Inferior parietal cortex (tissue), 1 donor: ENCODE data around the gene CMIP.
"Not testable (repeated sequence)": the region's sequence is repeated elsewhere in the genome, so short reads cannot be mapped to it uniquely, and the experiment has no call there.

ENCODE experiments used
- DNase-seq: peaks from one replicate; pipeline ENCODE4 v3.0.0-alpha.2; 2016; ENCODE audit errors: extremely low spot score

Gene CMIP

DNA sequence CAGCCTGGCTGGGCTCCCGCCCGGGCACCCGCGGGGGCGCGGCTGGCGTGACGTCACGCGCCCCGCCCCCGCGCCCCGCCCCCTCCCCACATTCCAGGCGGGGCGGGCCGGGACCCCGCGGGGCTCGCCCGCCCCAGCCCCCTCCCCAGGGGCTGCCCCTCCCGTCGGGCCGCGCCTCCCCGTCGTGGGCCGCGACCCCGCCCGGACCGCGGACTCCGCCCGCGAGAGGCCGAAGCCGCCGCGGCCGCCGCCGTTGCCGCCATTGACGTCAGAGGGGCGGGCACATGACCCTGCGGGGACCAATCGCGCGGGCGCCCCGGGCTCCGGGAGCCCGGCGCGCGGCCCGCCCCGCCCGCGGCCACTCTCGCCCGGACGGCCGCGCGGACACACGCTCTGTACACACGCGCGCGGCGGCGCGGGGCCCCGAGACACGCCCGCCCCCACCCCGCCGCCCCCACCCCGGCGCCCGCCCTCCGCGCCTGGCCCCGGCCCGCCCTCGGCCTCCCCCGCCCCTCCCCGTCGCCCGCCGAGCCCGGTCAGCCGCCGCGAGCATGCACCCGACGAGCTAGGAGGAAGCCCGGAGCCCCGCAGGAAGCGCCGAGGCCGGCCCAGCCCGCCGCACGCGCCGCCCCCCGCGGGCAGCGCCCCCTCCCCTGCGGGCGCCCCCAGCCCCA, at the start of gene CMIP:
TSS of gene CMIP (plus strand) at position 361 of the 674 bp plus-strand sequence.
- peak; percentile 71 for DNase-seq

DNA sequence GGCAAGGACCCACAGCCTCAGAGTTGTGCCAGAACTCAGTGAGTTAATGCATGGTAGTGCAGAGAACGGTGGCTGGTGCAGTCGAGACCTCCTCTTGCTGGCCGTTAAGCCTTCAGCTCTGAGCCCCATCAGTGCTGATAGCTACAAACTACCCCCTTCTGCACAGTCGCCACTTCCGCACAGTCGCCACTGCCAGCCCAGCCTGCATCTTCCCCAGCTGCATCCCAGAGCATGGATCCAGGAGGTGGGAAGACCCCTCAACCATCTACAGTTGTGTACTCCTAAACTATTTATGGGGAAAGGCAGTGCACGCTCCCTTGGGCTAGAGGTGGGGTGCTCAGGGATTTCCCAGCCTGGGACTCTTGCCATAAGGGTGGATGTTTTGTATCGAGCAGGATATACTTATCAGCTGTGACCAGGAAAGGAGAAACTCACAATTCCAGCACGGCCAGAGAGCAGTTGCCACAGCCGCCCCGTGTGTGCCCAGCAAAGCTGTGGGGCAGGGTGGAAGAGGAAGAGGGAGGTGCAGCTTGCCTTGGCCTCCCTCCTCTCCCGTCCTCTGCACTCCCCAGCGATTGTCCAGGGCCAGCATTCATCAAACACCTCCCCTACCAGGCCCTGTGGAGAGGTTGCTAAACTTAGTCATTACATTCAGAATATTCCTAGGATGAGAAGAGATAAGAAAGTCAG, 49.5 kb upstream of the CMIP start:
- no peak for DNase-seq

- DNase-seq: no peak
These were observed 47.3 kb upstream of the CMIP start for GRCh38 chr16:81397058-81397878.

DNA sequence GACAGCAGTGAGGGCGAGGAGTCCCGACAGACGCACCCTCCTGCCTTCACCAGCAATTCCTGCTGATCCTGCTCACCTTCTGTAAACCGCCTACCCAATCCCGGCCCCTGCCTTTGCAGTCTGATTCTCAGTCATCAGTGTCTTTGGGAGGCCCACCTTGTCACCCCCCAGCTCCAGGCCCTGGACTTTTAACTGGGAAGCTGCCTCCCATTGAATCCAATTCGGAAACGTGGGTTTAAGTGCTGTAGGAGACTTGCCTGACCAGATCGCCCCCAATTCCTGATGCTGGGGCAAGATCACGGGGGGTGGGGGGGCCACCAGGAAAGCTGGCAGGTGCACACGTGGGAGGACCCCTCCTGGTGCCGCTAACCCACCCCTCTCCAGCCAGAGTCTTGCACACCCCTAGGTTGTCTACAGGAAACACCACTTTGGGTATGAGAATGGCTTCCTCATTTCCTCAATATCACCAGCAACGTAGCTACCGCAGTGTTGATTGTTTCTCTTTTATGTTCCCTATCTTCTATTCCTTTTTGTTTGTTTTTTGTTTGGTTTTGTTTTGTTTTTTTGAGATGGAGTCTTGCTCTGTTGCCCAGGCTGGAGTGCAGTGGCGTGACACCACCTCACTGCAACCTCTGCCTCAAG, 46.6 kb upstream of the CMIP start:
- no peak for DNase-seq

- DNase-seq: no peak
These were observed 44.7 kb upstream of the CMIP start for GRCh38 chr16:81399909-81400308.

DNA sequence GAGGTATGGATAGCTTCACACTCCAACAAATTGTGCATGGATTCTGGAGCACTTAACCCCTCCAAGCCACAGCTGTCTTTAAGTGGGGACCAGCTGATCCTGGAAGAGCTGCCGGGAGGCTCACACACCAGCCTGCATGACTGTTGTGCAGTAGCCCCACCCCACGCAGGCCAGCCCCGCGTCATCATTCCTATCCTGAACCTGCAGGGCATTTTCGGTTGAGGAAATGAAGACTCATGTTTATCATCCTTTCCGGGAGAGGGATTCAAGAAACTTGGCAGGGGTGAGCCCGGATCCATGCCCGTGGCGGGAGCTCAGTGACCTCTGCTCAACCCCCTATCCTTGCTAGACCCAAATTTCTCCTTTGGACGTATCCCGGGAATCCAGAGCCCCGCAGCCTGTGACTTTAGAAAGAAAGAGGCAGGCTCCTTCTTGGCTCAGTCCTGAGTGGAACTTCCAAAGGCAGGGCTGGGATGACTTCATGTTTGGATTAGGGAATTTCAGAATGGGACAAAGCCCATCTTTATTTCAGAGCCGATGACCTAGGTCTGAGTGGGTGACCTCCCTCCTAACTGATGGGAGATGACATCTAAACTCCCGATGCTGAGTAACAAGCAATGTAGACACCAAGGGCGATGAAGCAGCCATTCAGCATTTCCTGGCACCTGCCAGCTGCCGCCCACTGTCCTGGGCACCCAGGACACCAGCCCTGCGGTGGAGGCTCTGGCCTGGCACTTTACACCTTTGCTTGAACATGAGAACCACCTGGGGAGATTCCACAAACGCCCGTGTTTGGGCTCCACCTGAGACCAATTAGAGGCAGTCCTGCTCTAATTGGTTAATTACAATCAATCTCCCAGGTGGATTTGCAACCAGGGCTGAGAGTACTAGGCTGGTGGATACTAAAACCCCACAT, 43.3 kb upstream of the CMIP start:
- DNase-seq: no peak

GRCh38 chr16:81403208-81403600, 41.4 kb upstream of the CMIP start:
- DNase-seq: no peak

DNA sequence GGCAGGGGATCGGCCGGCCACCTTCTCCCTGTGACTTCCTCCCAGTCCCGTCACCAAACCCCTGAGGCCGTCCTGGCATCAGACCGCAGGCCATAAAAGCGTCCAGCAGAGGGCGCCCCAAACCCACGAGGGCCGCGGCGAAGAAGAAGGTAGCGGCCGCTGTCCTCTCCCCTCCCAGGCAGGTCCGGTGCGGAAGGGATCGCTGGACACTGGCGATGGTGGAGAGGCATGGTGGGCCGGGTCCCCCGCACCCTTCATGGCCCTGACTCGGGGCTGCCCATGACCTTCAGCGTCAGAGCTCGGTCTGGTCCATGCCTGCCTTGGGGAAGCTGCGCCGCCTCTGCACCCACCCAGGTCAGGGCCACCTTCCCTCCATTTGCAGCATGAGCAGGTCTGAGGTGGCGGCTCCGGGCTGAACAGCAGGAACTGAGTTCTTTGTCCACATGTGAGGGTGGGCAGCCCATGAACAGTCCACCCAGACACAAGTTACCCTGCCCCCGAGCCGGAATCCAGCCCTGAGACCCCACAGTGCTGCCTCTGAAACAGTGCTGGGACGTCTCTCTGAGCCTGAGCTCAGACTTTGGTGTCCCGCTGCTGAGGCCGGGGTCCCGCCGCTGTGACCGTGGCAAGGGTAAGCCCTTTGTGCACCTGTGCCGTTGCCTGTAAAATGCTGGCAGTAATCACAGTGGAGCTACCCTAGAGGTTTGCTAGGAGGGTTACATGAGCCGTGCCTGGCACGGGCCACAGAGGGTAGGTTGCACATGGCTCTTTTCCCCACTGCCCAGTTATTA, 40.8 kb upstream of the CMIP start:
- DNase-seq: peak; percentile 84

GRCh38 chr16:81405002-81405401, 39.6 kb upstream of the CMIP start:
- not testable (repeated sequence) for DNase-seq

DNA sequence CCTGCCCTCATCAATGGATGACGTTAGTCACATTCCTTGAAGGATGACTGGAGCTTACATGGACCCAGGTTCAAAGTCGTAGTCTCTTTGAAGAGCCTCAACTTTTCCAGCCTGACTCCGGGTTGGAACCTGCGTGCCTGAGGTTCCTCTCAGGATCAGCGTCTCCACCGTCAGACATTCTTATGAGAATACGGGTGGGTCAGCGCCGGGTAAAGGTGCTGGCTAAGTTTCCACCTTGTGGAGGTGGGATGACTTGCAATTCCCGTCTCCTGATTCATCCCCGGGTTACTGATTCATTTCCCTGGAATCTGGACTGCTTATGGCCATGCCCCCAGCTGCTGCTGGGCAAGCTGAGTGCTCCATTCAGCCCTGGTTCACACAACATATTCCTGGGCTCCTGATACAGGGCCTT, 38.9 kb upstream of the CMIP start:
- DNase-seq: no peak

- no peak for DNase-seq
These were observed 36.1 kb upstream of the CMIP start for GRCh38 chr16:81408409-81408950.

- no peak for DNase-seq
These were observed 35.5 kb upstream of the CMIP start for GRCh38 chr16:81409016-81409556.

DNA sequence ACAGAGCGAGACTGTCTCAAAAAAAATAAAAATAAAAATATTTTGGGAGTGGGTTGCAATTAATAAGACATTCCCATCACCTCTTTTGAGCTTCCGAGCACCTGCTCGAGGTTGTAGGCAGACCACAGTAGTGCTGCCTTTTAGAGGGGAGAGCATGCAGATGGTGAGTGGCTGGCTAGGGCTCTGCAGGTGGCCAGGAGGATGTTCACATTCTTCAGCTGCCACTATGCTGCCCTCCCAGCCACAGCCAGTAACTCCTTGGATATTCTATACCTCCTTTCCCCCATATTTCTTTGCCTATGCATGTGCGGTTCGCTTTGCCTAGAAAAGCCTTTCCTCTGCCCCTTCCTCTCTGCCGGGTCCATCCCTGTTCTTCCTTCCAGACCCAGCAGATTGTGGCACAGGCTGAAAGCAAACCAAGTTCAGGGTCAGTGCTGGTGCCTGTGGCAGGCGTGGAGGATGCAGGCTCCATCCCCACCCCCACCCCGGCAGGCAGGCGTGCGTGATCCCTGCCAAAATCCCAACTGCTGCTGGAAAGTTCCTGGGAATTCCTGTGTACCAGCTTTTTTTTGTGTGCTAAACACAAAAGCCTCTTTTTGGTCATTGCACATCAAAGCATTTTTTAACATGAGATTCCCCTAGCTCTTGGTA, 33.8 kb upstream of the CMIP start:
- DNase-seq: no peak

DNA sequence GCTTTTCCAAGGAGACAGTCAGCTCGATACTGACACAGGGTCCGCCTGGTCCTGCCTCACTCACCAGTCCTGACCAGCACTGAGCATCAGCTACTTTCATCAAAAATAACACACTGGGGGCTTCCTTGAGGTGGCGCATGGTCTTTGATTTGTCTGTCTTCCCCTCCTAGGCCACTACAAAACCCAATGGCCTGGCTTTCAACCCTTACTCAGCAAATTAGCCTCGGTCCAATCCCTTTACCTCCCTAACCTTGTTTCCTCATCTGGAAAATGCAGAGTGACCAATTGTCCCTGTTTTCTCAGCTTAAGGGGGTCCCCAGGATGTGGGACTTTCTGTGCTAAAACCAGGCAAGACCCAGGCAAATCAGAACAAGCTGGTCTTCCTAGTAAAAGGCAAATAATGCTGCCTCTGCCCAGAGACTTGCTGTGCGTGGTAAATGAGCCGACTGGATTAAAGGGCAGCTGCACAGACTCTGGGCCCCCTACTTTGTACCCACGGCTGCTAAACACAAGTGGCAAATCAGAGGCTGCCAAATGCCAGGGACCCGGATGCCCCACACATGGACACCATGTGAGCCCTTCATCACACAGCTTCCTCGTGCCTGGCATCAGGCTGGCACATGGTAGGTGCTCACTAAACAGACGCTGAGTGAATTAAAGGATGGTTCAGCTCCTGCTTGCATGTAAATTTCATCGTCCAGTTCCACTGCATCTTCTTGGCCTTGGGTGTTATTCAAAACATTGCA, 31.2 kb upstream of the CMIP start:
- DNase-seq: no peak

- no peak for DNase-seq
These were observed 28.9 kb upstream of the CMIP start for GRCh38 chr16:81415751-81416150.

DNA sequence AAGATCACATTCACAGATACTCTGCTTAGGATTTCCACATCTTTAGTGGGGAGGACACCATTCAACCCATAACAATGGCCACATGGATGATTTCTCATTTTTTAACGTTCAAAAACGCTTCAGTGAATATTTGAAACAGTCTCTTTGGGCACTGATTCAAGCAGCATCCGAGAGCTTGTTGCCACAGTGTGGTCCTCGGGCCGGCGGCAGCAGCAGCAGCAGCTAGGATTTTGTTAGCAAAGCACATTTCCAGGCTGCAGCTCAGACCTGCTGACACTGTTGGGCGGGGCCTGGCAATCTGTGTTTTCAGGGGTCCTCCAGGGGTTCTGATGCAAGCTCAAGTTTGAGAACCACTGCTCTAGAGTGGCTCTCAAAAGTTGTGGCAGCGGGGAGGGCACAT, 27.9 kb upstream of the CMIP start:
- no peak for DNase-seq

GRCh38 chr16:81417210-81417609, 27.4 kb upstream of the CMIP start:
- no peak for DNase-seq

DNA sequence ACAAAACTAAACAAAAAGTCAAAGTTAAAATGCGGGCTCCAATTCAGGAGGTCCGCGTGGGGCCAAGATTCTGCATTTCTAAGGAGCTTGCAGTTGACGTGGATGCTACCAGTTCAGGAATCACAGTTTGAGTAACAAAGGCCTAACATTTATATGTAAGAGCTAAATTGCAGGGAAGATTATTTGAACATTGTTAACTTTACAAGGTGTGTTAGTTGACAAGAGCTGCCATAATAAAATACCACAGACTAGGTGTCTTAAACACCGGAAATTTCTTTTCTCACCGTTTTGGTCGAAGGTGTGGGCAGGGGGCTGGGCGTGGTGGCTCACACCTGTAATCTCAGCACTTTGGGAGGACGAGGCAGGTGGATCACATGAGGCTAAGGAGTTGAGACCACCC, 24.8 kb upstream of the CMIP start:
- DNase-seq: no peak

- DNase-seq: no peak
These were observed 23.5 kb upstream of the CMIP start for GRCh38 chr16:81421126-81421525.
